ENCODE results near the gene AOPEP. TPM values are rescaled to one million over a fixed set of nuclear protein-coding genes. Genes with fewer than 3 reads are reported as not detected.

The AOPEP gene
- total RNA-seq, 6 donors from 2014 or later, result 55.4 to 410 (median 111) TPM

DNA sequence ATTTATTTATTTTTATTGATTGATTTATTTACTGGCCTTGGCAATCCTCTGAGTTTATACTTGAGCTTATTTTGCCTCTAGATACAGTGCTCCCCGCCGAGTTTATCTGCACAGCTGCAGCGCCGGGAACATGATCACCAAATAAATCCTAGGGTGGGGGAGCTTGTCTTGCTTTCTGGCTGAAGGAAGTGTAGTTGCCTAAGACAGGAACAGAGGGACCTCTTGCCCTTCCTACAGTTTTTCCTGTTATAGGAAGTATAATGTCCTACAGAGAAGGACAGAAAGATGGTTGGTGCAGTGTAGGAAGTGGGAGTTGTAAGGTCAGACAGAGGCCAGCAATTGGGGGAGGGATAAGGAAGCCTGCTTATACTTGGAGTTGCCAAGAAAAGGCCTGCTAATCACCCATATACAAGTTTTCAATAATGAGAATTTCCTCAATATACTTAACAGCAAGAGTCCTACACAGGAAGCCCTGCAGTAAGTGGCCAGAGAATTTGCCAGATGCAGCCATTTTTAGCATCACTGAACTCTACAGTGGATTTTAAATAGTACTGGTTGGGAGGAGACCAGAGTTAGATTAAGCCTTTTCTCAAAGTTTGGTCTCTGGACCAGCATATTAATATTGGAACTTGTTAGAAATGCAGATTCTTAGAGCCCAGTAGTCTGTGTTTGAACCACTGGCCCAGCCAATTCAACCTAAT lies 7.7 kb downstream of the AOPEP start:
- H3K36me3 ChIP-seq, result no peaks in the 10 kb centered on the region
- 24 to 51% methylated on average over 4 of the region's 4 CpGs for WGBS, 2 donors
- H3K27ac ChIP-seq, result no peak overlapping the region
- peak in 1 of 2 donors; percentile 45 for ATAC-seq (ENCODE audit: low FRiP score in 2 of 2)
- no peaks in the 10 kb centered on the region for H3K9me3 ChIP-seq
- no peaks in the 10 kb centered on the region for H3K27me3 ChIP-seq
- TF ChIP-seq, protein P1, sequence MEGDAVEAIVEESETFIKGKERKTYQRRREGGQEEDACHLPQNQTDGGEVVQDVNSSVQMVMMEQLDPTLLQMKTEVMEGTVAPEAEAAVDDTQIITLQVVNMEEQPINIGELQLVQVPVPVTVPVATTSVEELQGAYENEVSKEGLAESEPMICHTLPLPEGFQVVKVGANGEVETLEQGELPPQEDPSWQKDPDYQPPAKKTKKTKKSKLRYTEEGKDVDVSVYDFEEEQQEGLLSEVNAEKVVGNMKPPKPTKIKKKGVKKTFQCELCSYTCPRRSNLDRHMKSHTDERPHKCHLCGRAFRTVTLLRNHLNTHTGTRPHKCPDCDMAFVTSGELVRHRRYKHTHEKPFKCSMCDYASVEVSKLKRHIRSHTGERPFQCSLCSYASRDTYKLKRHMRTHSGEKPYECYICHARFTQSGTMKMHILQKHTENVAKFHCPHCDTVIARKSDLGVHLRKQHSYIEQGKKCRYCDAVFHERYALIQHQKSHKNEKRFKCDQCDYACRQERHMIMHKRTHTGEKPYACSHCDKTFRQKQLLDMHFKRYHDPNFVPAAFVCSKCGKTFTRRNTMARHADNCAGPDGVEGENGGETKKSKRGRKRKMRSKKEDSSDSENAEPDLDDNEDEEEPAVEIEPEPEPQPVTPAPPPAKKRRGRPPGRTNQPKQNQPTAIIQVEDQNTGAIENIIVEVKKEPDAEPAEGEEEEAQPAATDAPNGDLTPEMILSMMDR (IDR thresholded peaks at IDR 0.05), result no peak
- TF ChIP-seq POLR2AphosphoS5 (IDR thresholded peaks at IDR 0.05) (peak in 1 of 2 donors; percentile 13), POLR2A (IDR thresholded peaks at IDR 0.05) (no peak)
- peaks cover 0 to 13% (median 5%) of the 10 kb centered on the region in 4 donors for H3K4me1 ChIP-seq
- no peak overlapping the region for H3K4me3 ChIP-seq
- DNase-seq, result no peak

DNA sequence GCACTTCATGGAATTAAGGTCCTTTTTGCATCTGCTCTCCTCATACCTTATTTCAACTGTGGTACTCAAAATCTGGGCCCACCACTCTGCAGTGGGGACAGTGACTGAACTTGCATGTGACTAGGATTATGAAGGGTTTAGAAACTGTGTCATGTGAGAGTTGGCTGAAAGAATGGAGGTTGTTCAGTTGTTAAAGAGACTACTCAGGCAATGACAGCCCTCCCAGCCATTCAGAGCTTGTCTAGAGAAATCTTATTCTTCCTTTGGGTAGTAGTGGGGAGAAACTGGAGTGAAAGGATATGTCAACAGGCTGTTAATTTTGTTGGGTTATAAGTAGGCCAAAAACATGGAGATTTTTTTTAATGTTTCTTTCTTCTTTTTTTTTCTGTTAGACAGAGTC lies 10.3 kb downstream of the AOPEP start:
- no peaks in the 10 kb centered on the region for H3K36me3 ChIP-seq
- TF ChIP-seq POLR2AphosphoS5 (IDR thresholded peaks at IDR 0.05), result no peak
- no peak for TF ChIP-seq POLR2A (IDR thresholded peaks at IDR 0.05)
- no peak for TF ChIP-seq EP300 (IDR thresholded peaks at IDR 0.05)
- TF ChIP-seq, protein P1 (IDR thresholded peaks at IDR 0.05), result no peak
- ATAC-seq (ENCODE audit: low FRiP score in 2 of 2) (no peak), DNase-seq (no peak)
- no peak overlapping the region for H3K27ac ChIP-seq
- peaks cover 0 to 13% (median 5%) of the 10 kb centered on the region in 4 donors for H3K4me1 ChIP-seq
- H3K27me3 ChIP-seq, result no peaks in the 10 kb centered on the region
- no peak overlapping the region for H3K4me3 ChIP-seq
- no peaks in the 10 kb centered on the region for H3K9me3 ChIP-seq

GRCh38 chr9:94740145-94740840 lies 13.8 kb downstream of the AOPEP start:
- no peak overlapping the region for H3K27ac ChIP-seq
- DNase-seq (no peak), ATAC-seq (ENCODE audit: low FRiP score in 2 of 2) (no peak)
- H3K9me3 ChIP-seq, result no peaks in the 10 kb centered on the region
- no peak overlapping the region for H3K4me3 ChIP-seq
- no peaks in the 10 kb centered on the region for H3K27me3 ChIP-seq
- no peaks in the 10 kb centered on the region for H3K36me3 ChIP-seq
- peaks cover 0 to 15% (median 8%) of the 10 kb centered on the region in 4 donors for H3K4me1 ChIP-seq
- TF ChIP-seq EP300 (IDR thresholded peaks at IDR 0.05) (no peak), POLR2A (IDR thresholded peaks at IDR 0.05) (no peak), POLR2AphosphoS5 (IDR thresholded peaks at IDR 0.05) (no peak)
- TF ChIP-seq, protein P1 (IDR thresholded peaks at IDR 0.05), result no peak
- WGBS, 2 donors, result 69 to 71% methylated on average over 3 of the region's 3 CpGs

GRCh38 chr9:94741866-94742265 lies 15.4 kb downstream of the AOPEP start:
- Histone ChIP-seq H3K9me3 (no peaks in the 10 kb centered on the region), H3K4me1 (peaks cover 0 to 15% (median 8%) of the 10 kb centered on the region in 4 donors), H3K36me3 (no peaks in the 10 kb centered on the region), H3K4me3 (no peak overlapping the region), H3K27ac (no peak overlapping the region), H3K27me3 (no peaks in the 10 kb centered on the region)
- 57 to 70% methylated on average over 3 of the region's 3 CpGs for WGBS, 2 donors
- TF ChIP-seq EP300 (IDR thresholded peaks at IDR 0.05) (no peak), POLR2A (IDR thresholded peaks at IDR 0.05) (no peak), POLR2AphosphoS5 (IDR thresholded peaks at IDR 0.05) (no peak)
- TF ChIP-seq, protein P1 (IDR thresholded peaks at IDR 0.05), result no peak
- no peak for ATAC-seq (ENCODE audit: low FRiP score in 2 of 2)
- no peak for DNase-seq

Data from upper lobe of left lung (tissue), 6 donors.